ENCODE measurements around the gene LIG3.
"Not testable (repeated sequence)": the region's sequence is repeated elsewhere in the genome, so short reads cannot be mapped to it uniquely, and the experiment has no call there.

The LIG3 gene

DNA sequence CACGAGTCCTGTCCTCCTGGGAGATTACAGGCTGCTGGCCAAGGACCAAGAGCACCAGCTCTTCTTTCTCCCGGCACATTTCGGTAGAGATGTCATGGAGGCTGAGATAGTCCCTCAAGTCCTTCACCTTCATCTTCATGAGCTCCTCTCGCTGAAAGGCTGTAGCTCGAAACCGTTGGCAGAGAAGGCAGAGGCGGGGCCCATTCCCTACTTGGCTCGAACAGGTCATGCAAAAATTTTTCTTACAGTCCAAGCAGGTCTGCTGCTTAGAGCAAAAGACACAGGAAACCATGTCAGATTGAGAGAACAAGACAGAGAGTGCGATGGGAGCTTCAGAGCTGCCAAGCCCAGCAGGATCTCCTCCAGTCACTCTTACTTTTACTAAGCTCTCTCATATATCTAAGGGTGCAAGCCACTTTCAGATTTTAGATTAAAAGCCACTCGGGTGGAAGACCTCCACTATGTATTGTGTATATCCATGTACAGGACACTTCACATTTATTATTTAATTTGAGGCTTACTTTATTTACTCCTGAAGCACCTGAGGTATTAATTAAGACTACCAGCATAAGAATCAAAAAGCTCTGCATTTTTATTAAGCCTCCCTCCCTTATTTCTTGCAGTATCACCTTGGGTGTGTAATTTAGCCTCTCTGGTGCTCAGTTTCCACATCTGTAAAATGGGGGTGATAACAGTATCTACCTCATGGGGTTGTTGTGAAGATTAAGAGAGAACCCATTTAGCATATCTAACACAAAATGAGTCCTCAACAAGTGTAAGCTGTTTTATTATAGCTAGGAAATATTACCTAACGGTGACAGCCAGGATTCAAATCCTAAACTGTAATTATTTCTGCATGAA, 41.4 kb downstream of the LIG3 start:
- no peak overlapping the region for H3K4me3 ChIP-seq (ENCODE audit: low read depth, low read length)
- no peak for DNase-seq (ENCODE audit: low read depth)
- TF ChIP-seq, protein P1, sequence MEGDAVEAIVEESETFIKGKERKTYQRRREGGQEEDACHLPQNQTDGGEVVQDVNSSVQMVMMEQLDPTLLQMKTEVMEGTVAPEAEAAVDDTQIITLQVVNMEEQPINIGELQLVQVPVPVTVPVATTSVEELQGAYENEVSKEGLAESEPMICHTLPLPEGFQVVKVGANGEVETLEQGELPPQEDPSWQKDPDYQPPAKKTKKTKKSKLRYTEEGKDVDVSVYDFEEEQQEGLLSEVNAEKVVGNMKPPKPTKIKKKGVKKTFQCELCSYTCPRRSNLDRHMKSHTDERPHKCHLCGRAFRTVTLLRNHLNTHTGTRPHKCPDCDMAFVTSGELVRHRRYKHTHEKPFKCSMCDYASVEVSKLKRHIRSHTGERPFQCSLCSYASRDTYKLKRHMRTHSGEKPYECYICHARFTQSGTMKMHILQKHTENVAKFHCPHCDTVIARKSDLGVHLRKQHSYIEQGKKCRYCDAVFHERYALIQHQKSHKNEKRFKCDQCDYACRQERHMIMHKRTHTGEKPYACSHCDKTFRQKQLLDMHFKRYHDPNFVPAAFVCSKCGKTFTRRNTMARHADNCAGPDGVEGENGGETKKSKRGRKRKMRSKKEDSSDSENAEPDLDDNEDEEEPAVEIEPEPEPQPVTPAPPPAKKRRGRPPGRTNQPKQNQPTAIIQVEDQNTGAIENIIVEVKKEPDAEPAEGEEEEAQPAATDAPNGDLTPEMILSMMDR (IDR thresholded peaks at IDR 0.05; ENCODE audit: control insufficient read depth, extremely low read depth, insufficient read depth), result no peak

DNA sequence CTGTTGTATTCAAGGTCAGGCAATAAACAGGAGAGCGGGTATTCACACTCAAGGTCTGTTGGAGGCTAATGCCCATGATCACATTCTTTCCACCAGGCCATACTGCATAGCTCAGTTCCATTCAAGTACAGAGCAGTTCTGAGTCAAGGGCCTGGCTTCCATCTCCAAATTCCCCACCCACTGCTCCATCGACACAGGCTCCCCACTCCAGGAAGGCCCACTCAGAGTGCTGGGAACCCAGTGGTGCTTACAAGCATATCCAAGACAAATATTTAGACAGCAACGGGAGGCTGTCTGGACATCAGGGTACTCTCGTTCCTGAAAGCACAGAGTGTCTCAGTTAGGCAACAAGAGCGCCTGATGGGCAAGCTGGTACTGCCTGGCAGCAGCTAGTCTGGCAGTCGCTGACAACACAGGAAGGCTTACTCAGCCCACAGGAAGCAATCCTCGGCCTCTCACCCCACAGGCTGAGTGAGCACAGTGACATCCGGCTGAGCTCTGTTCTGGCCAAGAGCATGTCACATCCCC, 42.3 kb downstream of the LIG3 start:
- peak; percentile 71 for DNase-seq (ENCODE audit: low read depth)
- no peak overlapping the region for H3K4me3 ChIP-seq (ENCODE audit: low read depth, low read length)
- TF ChIP-seq, protein P1 (IDR thresholded peaks at IDR 0.05; ENCODE audit: control insufficient read depth, extremely low read depth, insufficient read depth), result no peak

DNA sequence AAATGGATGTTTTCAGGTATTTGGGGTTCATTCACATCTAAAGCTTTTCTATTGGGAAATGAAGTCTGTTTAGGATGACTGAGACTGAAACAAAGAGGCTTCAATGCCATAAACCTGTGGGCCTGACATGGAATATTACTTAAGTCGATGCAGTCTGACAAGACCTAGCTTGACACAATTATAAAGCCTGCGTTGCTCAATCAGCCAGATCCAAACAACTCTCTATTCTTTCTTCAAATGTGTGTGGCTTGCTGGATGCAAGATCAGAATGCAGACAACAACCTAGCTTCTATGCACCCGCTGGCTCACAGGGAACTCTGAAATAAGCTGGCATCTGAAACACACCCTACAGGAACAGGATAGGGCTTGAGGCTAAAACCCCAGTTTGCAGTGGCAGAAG, 43.2 kb downstream of the LIG3 start:
- H3K4me3 ChIP-seq (ENCODE audit: low read depth, low read length), result no peak overlapping the region
- DNase-seq (ENCODE audit: low read depth), result no peak
- TF ChIP-seq, protein P1 (IDR thresholded peaks at IDR 0.05; ENCODE audit: control insufficient read depth, extremely low read depth, insufficient read depth), result no peak

DNA sequence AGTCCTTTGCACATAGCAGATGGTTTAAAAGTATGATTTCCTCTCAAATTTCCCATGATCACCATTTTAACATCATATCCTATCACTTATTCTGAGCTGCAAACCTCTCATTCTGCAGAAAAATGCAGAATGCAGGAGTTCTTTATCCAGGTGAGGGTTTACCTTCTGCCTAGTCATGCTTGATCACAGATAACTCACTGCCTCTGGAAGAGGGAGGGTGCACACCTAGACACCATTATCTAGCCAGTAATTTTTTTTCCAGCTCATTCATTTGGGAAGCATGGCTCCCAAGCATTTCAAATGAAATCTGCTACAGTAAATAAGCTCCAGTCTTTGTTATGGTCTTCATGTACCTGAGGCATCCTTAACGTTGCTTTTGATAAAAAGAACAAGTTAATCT, 45.2 kb downstream of the LIG3 start:
- TF ChIP-seq, protein P1 (IDR thresholded peaks at IDR 0.05; ENCODE audit: control insufficient read depth, extremely low read depth, insufficient read depth), result no peak
- no peak for DNase-seq (ENCODE audit: low read depth)

DNA sequence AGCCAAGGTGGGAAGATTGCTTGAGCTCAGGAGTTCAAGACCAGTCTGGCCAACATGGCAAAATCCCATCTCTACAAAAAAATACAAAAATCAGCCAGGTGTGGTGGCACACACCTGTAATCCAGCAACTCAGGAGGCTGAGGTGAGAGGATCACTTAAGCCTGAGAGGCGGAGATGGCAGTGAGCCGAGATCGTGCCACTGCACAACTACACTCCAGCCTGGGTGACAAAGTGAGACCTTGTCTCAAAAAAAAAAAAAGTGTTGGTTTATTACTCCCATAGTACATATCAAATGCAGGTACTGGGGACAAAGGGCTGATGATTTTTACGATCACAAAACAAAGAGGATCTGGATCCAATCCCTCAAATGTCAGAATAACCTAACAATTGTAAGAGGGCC, 47.8 kb downstream of the LIG3 start:
- not testable (repeated sequence) for H3K4me3 ChIP-seq (ENCODE audit: low read depth, low read length); DNase-seq (ENCODE audit: low read depth)

More for the DNA sequence above, 45.2 kb downstream of the LIG3 start:
- no peak overlapping the region for H3K4me3 ChIP-seq (ENCODE audit: low read depth, low read length)

DNA sequence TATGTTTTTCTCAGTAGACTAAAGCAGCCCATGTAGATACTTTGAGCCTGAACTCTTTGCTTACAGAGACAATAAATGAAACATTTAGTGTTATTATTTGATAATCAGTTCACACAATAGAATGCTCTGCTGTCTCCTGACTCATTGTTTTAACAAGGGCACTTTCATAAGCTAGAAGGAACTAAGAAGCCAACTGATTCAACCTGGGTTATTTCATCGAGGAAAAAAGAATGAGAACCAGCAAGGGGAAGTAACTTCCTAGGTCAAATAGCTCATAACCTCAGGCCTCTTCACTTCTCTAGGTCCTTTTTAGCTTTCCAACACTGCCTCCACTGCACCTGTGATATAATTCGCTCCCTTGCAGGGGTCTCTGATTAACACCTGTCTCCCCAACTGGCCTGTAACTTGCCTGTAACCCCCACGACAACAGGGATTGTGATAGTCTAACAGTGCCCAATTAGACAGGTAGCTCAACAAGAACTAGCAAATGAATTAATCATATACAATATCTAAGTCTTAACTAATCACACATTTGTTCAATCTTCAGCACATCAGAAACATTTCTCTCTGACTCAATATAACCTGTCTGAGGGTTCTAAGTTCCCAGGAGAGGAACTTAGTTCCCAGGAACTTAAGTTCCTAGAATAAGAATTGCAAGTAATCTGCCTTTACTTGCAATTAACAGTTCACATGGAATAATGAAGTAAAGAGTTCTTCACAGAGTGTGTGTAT, 48.4 kb downstream of the LIG3 start:
- TF ChIP-seq, protein P1 (IDR thresholded peaks at IDR 0.05; ENCODE audit: control insufficient read depth, extremely low read depth, insufficient read depth), result no peak
- no peak for DNase-seq (ENCODE audit: low read depth)
- no peak overlapping the region for H3K4me3 ChIP-seq (ENCODE audit: low read depth, low read length)

DNA sequence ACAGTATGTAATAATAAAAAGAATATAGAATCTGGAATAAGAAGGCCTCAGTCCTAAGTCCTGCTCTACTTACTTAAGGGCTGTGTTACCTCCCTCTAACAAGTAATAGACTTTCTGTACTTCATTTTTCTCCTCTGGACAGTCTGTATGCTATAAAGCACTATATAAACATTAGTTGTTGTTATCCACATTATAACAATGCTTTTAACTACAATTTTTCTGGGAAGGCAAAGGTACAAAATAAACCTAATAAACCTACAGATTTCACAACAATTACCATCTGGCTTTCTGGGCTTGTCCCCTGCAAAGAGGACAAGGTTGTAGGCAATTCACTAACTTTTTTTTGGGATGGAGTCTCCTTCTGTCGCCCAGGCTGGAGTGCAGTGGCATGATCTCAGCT, 50.5 kb downstream of the LIG3 start:
- H3K4me3 ChIP-seq (ENCODE audit: low read depth, low read length), result no peak overlapping the region
- TF ChIP-seq, protein P1 (IDR thresholded peaks at IDR 0.05; ENCODE audit: control insufficient read depth, extremely low read depth, insufficient read depth), result no peak
- peak; percentile 81 for DNase-seq (ENCODE audit: low read depth)
